Measurements from ENCODE around the gene VPS26C. TPM values are rescaled to one million over a fixed set of nuclear protein-coding genes. Genes with fewer than 3 reads are reported as not detected.

Gene VPS26C
- total RNA-seq, 1 donor = 63.0 TPM

- DNase-seq (ENCODE audit: low read depth) = no peak
- H3K4me3 ChIP-seq (ENCODE audit: low read depth, low read length) = no peak overlapping the region
- no peak for TF ChIP-seq CTCF (IDR thresholded peaks at IDR 0.05; ENCODE audit: insufficient read depth, low read depth, low read length)
These were observed 26.2 kb downstream of the VPS26C start for GRCh38 chr21:37240978-37241377.

- no peak overlapping the region for H3K4me3 ChIP-seq (ENCODE audit: low read depth, low read length)
- no peak for TF ChIP-seq CTCF (IDR thresholded peaks at IDR 0.05; ENCODE audit: insufficient read depth, low read depth, low read length)
- DNase-seq (ENCODE audit: low read depth) = no peak
These were observed 29.4 kb downstream of the VPS26C start for GRCh38 chr21:37237764-37238163.

- no peak for TF ChIP-seq CTCF (IDR thresholded peaks at IDR 0.05; ENCODE audit: insufficient read depth, low read depth, low read length)
- no peak overlapping the region for H3K4me3 ChIP-seq (ENCODE audit: low read depth, low read length)
- DNase-seq (ENCODE audit: low read depth) = no peak
These were observed 29.8 kb downstream of the VPS26C start for GRCh38 chr21:37237346-37237745.

- DNase-seq (ENCODE audit: low read depth) = no peak
These were observed 33.5 kb downstream of the VPS26C start for GRCh38 chr21:37233551-37234146.

GRCh38 chr21:37232274-37233018 lies 34.7 kb downstream of the VPS26C start:
- DNase-seq (ENCODE audit: low read depth) = no peak
- TF ChIP-seq CTCF (IDR thresholded peaks at IDR 0.05; ENCODE audit: insufficient read depth, low read depth, low read length) = no peak
- no peak overlapping the region for H3K4me3 ChIP-seq (ENCODE audit: low read depth, low read length)

More at GRCh38 chr21:37233551-37234146, 33.5 kb downstream of the VPS26C start:
- no peak overlapping the region for H3K4me3 ChIP-seq (ENCODE audit: low read depth, low read length)
- TF ChIP-seq CTCF (IDR thresholded peaks at IDR 0.05; ENCODE audit: insufficient read depth, low read depth, low read length) = no peak

- no peak overlapping the region for H3K4me3 ChIP-seq (ENCODE audit: low read depth, low read length)
- no peak for TF ChIP-seq CTCF (IDR thresholded peaks at IDR 0.05; ENCODE audit: insufficient read depth, low read depth, low read length)
- DNase-seq (ENCODE audit: low read depth) = no peak
These were observed 35.5 kb downstream of the VPS26C start for GRCh38 chr21:37231671-37232070.
